Ovary (tissue), 3 donors: ENCODE measurements around the gene CAPN5.

Experiments used
- EP300 ChIP-seq: sonication (generic); formaldehyde crosslinking; IDR thresholded peaks from one replicate; pipeline ENCODE4 v1.6.1; 2017; ENCODE audit warnings: antibody characterized with exemption
- TF ChIP-seq, protein P1 (sequence below), 3 donors: fragments of 450-650 bp in 2 of 3; fragments of 200-600 bp in 1 of 3; IDR thresholded peaks; one replicate each; pipeline versions ENCODE4 v1.5.1 to v1.8.0; 2016 to 2022; ENCODE audit warnings: antibody characterized with exemption in 3 of 3, mild to moderate bottlenecking in 1 of 3
- donor health status: DM: no; HTN: no; CAD: no.

- TF ChIP-seq, protein P1, sequence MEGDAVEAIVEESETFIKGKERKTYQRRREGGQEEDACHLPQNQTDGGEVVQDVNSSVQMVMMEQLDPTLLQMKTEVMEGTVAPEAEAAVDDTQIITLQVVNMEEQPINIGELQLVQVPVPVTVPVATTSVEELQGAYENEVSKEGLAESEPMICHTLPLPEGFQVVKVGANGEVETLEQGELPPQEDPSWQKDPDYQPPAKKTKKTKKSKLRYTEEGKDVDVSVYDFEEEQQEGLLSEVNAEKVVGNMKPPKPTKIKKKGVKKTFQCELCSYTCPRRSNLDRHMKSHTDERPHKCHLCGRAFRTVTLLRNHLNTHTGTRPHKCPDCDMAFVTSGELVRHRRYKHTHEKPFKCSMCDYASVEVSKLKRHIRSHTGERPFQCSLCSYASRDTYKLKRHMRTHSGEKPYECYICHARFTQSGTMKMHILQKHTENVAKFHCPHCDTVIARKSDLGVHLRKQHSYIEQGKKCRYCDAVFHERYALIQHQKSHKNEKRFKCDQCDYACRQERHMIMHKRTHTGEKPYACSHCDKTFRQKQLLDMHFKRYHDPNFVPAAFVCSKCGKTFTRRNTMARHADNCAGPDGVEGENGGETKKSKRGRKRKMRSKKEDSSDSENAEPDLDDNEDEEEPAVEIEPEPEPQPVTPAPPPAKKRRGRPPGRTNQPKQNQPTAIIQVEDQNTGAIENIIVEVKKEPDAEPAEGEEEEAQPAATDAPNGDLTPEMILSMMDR (IDR thresholded peaks at IDR 0.05), result no peak
- TF ChIP-seq EP300, result no peak
Observed at GRCh38 chr11:77108436-77108835, 41.7 kb downstream of the CAPN5 start.
